BE2C (cell line): ENCODE data around the gene NDUFA5.
"Not testable (repeated sequence)": the region's sequence is repeated elsewhere in the genome, so short reads cannot be mapped to it uniquely, and the experiment has no call there.

Source experiments
- DNase-seq: peaks from one replicate; pipeline ENCODE4 v3.0.0-alpha.2; 2020
- H3K27me3 ChIP-seq: fragments of 250-450 bp; sonication (Bioruptor Pico); 2 replicates; pipeline ENCODE4 v1.5.1; 2020; ENCODE audit warnings: mild to moderate bottlenecking
- H3K36me3 ChIP-seq: fragments of 250-450 bp; sonication (Bioruptor Pico); 2 replicates; pipeline ENCODE4 v1.5.1; 2020; ENCODE audit warnings: mild to moderate bottlenecking
- H3K4me1 ChIP-seq: fragments of 250-450 bp; sonication (Bioruptor Pico); 2 replicates; pipeline ENCODE4 v1.5.1; 2020
- H3K4me3 ChIP-seq: 2 replicates; pipeline ENCODE4 v1.5.1; 2011; ENCODE audit warnings: low read depth, low read length
- H3K9me3 ChIP-seq: fragments of 250-450 bp; sonication (Bioruptor Pico); 2 replicates; pipeline ENCODE4 v1.5.1; 2020
- TF ChIP-seq, protein P1 (sequence below): IDR thresholded peaks from 2 replicates; pipeline ENCODE4 v1.5.1; 2012; ENCODE audit warnings: mild to moderate bottlenecking, low read depth, low read length

Gene NDUFA5

DNA sequence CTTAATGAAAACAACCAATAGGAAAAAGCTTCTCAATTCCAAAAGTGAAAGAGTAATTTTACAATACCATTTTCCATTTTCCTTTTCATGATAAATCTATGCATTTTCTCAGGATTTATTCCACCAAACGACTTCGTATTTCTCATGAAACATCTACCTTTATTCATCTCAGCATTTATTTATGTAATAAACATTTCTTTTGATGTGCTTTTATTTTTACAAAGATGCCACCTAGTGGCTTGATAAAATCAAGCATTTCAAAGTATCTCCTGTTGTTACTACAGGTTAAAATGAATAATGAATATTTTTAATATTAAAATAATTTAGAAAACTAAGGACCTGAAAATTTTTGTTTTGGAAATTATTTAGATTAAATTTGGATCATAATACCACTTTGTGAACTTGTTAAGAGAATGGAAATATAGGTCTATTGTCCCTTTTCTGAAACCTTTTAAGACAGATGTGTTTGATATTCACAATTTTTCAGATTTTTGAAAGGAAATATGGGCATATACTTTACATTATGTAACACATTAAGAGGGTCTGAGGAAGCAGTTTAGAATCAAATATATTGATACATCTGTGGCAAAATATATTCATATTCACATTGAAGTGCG is 20.5 kb downstream of the NDUFA5 start:
- Histone ChIP-seq H3K27me3 (no peaks in the 10 kb centered on the region; the same call in 1 of the 2 replicates), H3K9me3 (no peaks in the 10 kb centered on the region), H3K4me1 (peaks cover 13% of the 10 kb centered on the region), H3K36me3 (peaks cover 3% of the 10 kb centered on the region; the same call in 1 of the 2 replicates), H3K4me3 (no peak overlapping the region)
- TF ChIP-seq, protein P1, sequence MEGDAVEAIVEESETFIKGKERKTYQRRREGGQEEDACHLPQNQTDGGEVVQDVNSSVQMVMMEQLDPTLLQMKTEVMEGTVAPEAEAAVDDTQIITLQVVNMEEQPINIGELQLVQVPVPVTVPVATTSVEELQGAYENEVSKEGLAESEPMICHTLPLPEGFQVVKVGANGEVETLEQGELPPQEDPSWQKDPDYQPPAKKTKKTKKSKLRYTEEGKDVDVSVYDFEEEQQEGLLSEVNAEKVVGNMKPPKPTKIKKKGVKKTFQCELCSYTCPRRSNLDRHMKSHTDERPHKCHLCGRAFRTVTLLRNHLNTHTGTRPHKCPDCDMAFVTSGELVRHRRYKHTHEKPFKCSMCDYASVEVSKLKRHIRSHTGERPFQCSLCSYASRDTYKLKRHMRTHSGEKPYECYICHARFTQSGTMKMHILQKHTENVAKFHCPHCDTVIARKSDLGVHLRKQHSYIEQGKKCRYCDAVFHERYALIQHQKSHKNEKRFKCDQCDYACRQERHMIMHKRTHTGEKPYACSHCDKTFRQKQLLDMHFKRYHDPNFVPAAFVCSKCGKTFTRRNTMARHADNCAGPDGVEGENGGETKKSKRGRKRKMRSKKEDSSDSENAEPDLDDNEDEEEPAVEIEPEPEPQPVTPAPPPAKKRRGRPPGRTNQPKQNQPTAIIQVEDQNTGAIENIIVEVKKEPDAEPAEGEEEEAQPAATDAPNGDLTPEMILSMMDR, result peak; percentile 28; the same call in 1 of the 2 replicates
- DNase-seq, result no peak

DNA sequence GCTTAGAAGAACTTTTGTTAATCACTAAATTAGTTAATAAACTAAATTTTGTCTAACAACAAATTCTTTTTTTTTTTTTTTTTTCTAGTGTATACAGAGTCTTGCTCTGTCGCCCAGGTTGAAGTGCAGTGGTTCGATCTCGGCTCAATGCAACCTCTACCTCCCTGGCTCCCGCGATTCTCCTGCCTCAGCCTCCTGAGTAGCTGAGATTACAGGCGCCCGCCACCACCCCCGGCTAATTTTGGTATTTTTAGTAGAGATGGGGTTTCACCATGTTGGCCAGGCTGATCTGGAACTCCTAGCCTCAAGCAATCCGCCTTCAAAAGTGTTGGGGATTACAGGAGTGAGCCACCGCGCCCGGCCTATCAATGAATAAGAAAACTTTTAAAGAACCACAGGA is 22.1 kb downstream of the NDUFA5 start:
- H3K4me1 ChIP-seq, result peaks cover 13% of the 10 kb centered on the region
- no peaks in the 10 kb centered on the region for H3K36me3 ChIP-seq
- no peaks in the 10 kb centered on the region; the same call in 1 of the 2 replicates for H3K27me3 ChIP-seq
- no peak for DNase-seq
- H3K9me3 ChIP-seq, result no peaks in the 10 kb centered on the region
- TF ChIP-seq, protein P1, result no peak
- H3K4me3 ChIP-seq, result peak overlapping the region; percentile 63

DNA sequence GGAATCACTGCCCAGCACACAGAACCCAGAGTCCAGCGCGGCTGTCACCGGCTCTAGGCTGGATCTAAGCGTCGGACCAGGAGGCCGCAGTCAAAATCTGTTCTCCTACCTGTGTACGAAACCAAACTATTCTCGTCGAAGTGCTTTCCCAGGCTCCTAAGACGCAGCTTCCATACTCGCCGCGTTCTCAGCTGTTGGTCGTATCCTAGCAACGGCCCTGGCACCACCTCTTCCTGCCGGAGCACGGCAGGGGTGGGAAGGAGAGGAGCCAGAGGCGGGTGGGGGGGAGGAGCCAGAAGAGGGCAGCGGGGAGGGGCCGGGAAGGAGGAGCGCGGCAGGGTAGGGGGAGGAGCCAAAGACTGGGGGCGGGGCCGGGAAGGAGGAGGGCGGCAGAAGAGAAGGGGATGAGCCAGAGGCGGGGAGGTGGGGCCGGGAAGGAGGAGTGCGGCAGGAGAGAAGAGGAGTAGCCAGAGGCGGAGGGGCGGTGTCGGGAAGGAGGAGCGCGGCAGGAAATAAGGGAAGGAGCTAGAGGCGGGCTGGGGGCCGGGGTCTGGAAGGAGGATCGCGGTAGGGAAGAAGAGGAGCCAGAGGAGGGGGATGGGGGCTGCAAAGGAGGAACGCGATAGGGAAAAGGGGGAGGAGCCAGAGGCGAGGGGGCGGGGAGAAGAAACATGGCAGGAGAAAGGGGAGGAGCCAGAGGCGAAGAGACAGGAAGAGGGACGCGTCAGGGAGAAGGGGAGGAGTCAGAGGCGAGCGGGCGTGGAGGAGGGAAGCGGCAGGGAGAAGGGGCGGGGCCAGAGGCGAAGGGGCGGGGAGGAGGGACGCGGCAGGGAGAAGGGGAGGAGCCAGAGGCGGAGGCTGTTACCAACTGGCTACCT is 23.0 kb downstream of the NDUFA5 start, which contains the start of gene IQUB:
IQUB (minus strand) TSS at position 213 of the 878 bp plus-strand sequence. CDS start 22,255 bp downstream, outside the sequence.
- H3K9me3 ChIP-seq, result no peaks in the 10 kb centered on the region
- peak within 1 kb of the TSS; percentile 68 for H3K4me3 ChIP-seq
- H3K27me3 ChIP-seq, result no peaks in the 10 kb centered on the region; the same call in 1 of the 2 replicates
- no peaks in the 10 kb centered on the region for H3K36me3 ChIP-seq
- peaks cover 11% of the 10 kb centered on the region for H3K4me1 ChIP-seq
- TF ChIP-seq, protein P1, result no peak
- peak; percentile 100 for DNase-seq

DNA sequence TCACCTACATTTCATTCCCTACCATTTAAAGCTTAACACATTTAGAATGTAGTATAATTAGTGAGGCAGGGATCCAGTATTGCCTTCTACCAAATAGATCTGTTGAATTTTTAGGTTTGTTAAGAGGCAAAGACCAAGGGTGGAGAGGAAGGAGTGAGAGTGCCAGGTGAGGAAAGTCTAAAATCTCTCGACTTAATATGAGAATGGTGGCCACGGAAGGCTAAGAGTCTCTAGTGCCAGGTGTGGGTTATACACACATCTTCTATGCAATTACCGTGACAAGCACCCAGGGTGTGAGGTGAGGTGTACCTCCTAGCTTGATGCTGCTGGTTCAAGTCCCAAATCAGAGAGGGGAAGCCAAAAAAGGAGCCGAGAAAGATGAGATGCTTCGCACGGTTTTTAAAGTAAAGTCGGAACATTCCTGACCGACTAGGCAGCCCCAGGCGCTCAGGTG is 23.7 kb downstream of the NDUFA5 start:
- Histone ChIP-seq H3K27me3 (no peaks in the 10 kb centered on the region; the same call in 1 of the 2 replicates), H3K4me3 (peak overlapping the region; percentile 68), H3K9me3 (no peaks in the 10 kb centered on the region), H3K4me1 (peaks cover 5% of the 10 kb centered on the region), H3K36me3 (no peaks in the 10 kb centered on the region)
- TF ChIP-seq, protein P1, result no peak
- DNase-seq, result no peak

DNA sequence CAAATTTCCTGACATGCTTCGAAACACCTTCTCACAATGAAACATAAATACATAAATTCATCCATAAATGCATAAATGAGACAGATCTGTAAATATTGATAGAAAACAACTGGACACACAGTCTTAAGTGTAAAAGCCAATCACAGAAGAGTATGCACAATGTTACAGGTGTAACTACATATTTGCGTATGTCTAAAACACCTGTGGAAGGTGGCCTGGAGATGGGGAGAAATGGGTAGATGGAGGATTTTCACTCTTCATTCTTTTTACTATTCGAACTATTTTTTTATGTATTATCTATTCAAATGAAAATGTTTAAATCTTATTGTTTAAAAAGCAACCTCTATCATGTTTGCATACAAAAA is 24.1 kb downstream of the NDUFA5 start:
- H3K36me3 ChIP-seq, result no peaks in the 10 kb centered on the region
- DNase-seq, result no peak
- TF ChIP-seq, protein P1, result no peak
- peaks cover under 1% of the 10 kb centered on the region for H3K4me1 ChIP-seq
- peak overlapping the region; percentile 68 for H3K4me3 ChIP-seq
- H3K27me3 ChIP-seq, result no peaks in the 10 kb centered on the region; the same call in 1 of the 2 replicates
- no peaks in the 10 kb centered on the region for H3K9me3 ChIP-seq

DNA sequence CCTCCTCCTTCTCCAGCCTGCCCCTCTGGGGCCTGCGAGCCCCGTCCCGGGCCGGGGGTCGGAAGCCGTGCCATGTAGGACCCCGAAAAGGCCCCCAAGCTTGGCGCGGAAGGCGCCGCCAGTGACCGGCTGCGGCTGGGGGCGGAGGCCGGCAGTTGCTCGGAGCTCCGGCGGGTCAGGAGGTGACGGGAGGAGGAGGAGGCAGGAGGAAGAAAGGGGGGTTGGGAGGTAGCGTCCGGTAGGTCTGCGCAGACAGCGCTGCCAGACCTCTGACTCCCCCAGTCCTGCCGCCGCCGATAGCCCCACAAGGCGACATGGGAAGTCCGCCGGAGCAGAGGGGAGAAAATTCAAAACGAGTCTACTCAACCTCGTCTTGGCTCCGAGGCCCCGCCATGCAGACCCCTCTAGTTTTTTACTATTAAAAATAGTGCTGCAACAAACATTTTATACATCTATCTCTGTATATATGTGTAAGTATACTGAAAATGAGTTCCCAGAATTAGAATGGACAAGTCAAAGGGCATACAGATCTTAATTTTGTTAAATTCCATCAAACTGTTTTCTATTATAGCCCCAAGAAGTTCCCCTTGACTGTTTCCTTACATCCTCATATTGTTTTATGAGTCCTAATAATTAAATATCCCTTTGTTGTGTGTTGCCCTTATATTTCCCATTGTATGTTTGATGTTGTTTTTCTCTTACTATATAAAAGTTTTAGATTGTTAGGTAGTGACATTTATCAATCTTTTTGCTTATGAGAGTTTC is 24.6 kb downstream of the NDUFA5 start:
- H3K4me3 ChIP-seq, result peak overlapping the region; percentile 43
- H3K27me3 ChIP-seq, H3K4me1 ChIP-seq, H3K9me3 ChIP-seq, H3K36me3 ChIP-seq: not testable (repeated sequence)
- DNase-seq, result peak; percentile 22

DNA sequence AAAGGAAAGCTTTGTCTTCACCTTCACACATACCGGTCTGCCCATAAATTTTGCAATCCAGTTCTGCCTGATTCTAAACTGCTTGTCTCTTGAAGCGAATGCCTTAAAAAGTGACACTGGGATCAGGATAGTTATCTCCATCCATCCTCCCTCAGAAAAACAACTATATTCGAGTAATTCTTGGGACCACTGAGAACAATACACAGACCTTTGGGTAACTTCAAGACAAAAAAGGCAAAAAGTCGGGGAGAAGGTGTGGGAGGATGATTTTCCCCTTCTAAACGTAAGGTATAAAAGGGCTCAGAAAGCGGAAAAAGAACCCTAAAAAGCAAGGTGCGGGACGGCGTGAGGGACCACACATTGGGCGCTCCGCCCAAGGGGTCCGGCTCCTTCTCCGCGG is 25.3 kb downstream of the NDUFA5 start:
- DNase-seq, H3K27me3 ChIP-seq, H3K4me1 ChIP-seq, H3K36me3 ChIP-seq, H3K9me3 ChIP-seq: not testable (repeated sequence)
- H3K4me3 ChIP-seq, result peak overlapping the region; percentile 43

DNA sequence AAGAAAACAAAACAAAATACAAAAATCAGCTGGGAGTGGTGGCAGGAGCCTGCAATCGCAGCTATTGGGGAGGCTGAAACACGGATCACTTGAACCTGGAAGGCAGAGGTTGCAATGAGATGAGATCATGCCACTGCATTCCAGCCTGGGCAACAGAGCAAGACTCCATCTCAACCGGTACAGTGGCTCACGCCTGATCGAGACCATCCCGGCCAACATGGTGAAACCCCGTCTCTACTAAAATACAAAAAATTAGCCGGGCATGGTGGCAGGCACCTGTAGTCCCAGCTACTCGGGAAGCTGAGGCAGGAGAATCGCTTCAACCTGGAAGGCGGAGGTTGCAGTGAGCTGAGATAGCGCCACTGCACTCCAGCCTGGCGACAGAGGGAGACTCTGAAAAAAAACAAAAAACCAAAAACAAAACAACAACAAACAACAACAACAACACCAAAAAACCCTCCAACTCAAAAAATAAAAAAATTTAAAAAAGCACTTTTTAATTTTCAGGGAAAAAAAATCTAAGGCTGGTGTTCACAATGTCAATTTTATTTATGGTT is 27.5 kb downstream of the NDUFA5 start:
- H3K4me1 ChIP-seq, H3K4me3 ChIP-seq, H3K27me3 ChIP-seq, DNase-seq, H3K9me3 ChIP-seq, H3K36me3 ChIP-seq: not testable (repeated sequence)
